Stimulated activated CD8-positive, alpha-beta memory T cell treated with anti-CD3 and anti-CD28 coated beads, Interleukin-12 subunit alpha, Interleukin-12 subunit beta, amount 100 ng/mL, for 4 hours (primary cell): ENCODE data around the gene KIAA1586.

Source experiments
- DNase-seq: peaks from one replicate; pipeline ENCODE4 v3.0.0-alpha.2; 2020; ENCODE audit warnings: low read depth

KIAA1586 gene

GRCh38 chr6:57104336-57104735 lies 57.8 kb downstream of the KIAA1586 start:
- DNase-seq: no peak
